SU-DHL-6 (cell line): ENCODE data around the gene MAT1A.
"Not testable (repeated sequence)": the region's sequence is repeated elsewhere in the genome, so short reads cannot be mapped to it uniquely, and the experiment has no call there.

Experiments
- H2AFZ ChIP-seq: fragments of 200-600 bp; sonication (generic); 2 replicates; pipeline ENCODE4 v1.6.1; 2014; ENCODE audit warnings: low read depth, mild to moderate bottlenecking, moderate library complexity, mixed read lengths, antibody characterized with exemption, low read length; ENCODE audit not compliant: severe bottlenecking
- H3F3A ChIP-seq: fragments of 200-600 bp; shearing (Covaris generic); 2 replicates; pipeline ENCODE4 v1.6.0; 2016; ENCODE audit warnings: antibody characterized with exemption, mild to moderate bottlenecking; ENCODE audit not compliant: insufficient read depth
- H3K27ac ChIP-seq: fragments of 200-600 bp; sonication (generic); 2 replicates; pipeline ENCODE4 v1.5.1; 2016; ENCODE audit warnings: low read depth, mild to moderate bottlenecking, low read length, moderate library complexity, mixed read lengths
- H3K27me3 ChIP-seq: fragments of 200-600 bp; sonication (generic), shearing (Covaris generic); 2 replicates; pipeline ENCODE4 v1.6.0; 2014; ENCODE audit warnings: mild to moderate bottlenecking, low read length
- H3K36me3 ChIP-seq: fragments of 200-600 bp; sonication (generic); 2 replicates; pipeline ENCODE4 v1.6.1; 2014; ENCODE audit warnings: mild to moderate bottlenecking, low read length, mixed read lengths
- H3K4me2 ChIP-seq: fragments of 300-600, 200-600 bp; shearing (Covaris generic), sonication (generic); 2 replicates; pipeline ENCODE4 v1.6.0; 2014; ENCODE audit warnings: low read length, low read depth, mild to moderate bottlenecking; ENCODE audit not compliant: poor library complexity, severe bottlenecking
- H3K4me3 ChIP-seq: fragments of 200-600 bp; sonication (generic); 2 replicates; pipeline ENCODE4 v1.5.1; 2014; ENCODE audit warnings: antibody characterized with exemption, low read length, mild to moderate bottlenecking, mixed read lengths; ENCODE audit not compliant: insufficient read depth, poor library complexity, severe bottlenecking
- H3K79me2 ChIP-seq: fragments of 200-600 bp; sonication (generic); 2 replicates; pipeline ENCODE4 v1.6.1; 2014; ENCODE audit warnings: mild to moderate bottlenecking, low read length, moderate library complexity; ENCODE audit not compliant: insufficient read depth
- H3K9ac ChIP-seq: fragments of 200-600 bp; sonication (generic); 2 replicates; pipeline ENCODE4 v1.7.0; 2014; ENCODE audit warnings: mild to moderate bottlenecking, low read length
- H3K9me2 ChIP-seq: fragments of 200-600 bp; sonication (generic); replicated peaks from 2 replicates; pipeline ENCODE4 v1.6.1; 2014; ENCODE audit warnings: low read length; ENCODE audit not compliant: insufficient read depth
- H3K9me3 ChIP-seq: fragments of 200-600 bp; sonication (generic); 2 replicates; pipeline ENCODE4 v1.6.1; 2014; ENCODE audit warnings: low read length, mixed read lengths; ENCODE audit not compliant: insufficient read depth
- H4K20me1 ChIP-seq: fragments of 200-600 bp; sonication (generic); 2 replicates; pipeline ENCODE4 v1.6.1; 2014; ENCODE audit warnings: low read depth, mild to moderate bottlenecking, antibody characterized with exemption, low read length, moderate library complexity, mixed read lengths
- EZH2phosphoT487 ChIP-seq: fragments of 200-600 bp; sonication (generic), shearing (Covaris generic); conservative IDR thresholded peaks from 2 replicates; pipeline ENCODE4 v1.6.1; 2018; ENCODE audit warnings: mild to moderate bottlenecking, antibody characterized with exemption, low read length, moderate library complexity, mixed read lengths
- TF ChIP-seq, protein P1 (sequence below): fragments of 200-600 bp; sonication (generic); IDR thresholded peaks from one replicate; pipeline ENCODE4 v1.5.1; 2017; ENCODE audit warnings: antibody characterized with exemption, mild to moderate bottlenecking, low read length, moderate library complexity; ENCODE audit not compliant: insufficient read depth, poor library complexity, severe bottlenecking

Gene MAT1A

DNA sequence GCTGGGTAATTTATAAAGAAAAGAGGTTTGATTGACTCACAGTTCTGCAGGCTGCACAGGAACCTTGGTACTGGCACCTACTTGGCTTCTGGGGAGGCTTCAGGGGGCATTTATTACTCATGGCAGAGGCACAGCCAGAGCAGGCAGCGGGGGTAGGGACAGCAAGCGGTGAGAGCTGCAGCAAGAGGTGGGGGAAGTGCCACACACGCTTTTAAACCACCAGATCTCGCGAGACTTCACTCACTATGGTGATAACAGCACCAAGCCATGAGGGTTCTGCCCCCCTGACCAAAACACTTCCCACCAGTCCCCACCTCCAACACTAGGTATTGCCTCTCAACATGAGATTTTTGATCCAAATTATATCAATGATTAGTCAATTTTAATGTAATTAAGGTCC, 24.1 kb upstream of the MAT1A start:
- Histone ChIP-seq H3K9me2 (no peaks in the 10 kb centered on the region), H3K9me3 (no peaks in the 10 kb centered on the region), H4K20me1 (no peaks in the 10 kb centered on the region), H3F3A (no peaks in the 10 kb centered on the region), H3K4me3 (no peak overlapping the region), H3K27me3 (no peaks in the 10 kb centered on the region), H3K79me2 (no peaks in the 10 kb centered on the region), H3K36me3 (no peaks in the 10 kb centered on the region), H3K9ac (no peak overlapping the region), H2AFZ (no peak overlapping the region), H3K4me2 (no peak overlapping the region), H3K27ac (no peak overlapping the region)
- no peak for TF ChIP-seq EZH2phosphoT487
- TF ChIP-seq, protein P1, sequence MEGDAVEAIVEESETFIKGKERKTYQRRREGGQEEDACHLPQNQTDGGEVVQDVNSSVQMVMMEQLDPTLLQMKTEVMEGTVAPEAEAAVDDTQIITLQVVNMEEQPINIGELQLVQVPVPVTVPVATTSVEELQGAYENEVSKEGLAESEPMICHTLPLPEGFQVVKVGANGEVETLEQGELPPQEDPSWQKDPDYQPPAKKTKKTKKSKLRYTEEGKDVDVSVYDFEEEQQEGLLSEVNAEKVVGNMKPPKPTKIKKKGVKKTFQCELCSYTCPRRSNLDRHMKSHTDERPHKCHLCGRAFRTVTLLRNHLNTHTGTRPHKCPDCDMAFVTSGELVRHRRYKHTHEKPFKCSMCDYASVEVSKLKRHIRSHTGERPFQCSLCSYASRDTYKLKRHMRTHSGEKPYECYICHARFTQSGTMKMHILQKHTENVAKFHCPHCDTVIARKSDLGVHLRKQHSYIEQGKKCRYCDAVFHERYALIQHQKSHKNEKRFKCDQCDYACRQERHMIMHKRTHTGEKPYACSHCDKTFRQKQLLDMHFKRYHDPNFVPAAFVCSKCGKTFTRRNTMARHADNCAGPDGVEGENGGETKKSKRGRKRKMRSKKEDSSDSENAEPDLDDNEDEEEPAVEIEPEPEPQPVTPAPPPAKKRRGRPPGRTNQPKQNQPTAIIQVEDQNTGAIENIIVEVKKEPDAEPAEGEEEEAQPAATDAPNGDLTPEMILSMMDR = no peak

DNA sequence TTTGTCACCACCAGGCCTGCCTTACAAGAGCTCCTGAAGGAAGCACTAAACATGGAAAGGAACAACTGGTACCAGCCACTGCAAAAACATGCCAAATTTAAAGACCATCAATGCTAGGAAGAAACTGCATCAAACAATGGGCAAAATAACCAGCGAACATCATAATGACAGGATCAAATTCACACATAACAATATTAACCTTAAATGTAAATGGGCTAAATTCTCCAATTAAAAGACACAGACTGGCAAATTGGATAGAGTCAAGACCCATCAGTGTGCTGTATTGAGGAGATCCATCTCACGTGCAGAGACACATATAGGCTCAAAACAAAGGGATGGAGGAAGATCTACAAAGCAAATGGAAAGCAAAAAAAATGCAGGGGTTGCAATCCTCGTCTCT, 16.5 kb upstream of the MAT1A start:
- H3K4me2 ChIP-seq, H3K79me2 ChIP-seq, H3K9me2 ChIP-seq, H3K27me3 ChIP-seq, H4K20me1 ChIP-seq, H3K4me3 ChIP-seq, H3F3A ChIP-seq, H3K27ac ChIP-seq, H3K36me3 ChIP-seq, H3K9ac ChIP-seq, H2AFZ ChIP-seq, H3K9me3 ChIP-seq: not testable (repeated sequence)

DNA sequence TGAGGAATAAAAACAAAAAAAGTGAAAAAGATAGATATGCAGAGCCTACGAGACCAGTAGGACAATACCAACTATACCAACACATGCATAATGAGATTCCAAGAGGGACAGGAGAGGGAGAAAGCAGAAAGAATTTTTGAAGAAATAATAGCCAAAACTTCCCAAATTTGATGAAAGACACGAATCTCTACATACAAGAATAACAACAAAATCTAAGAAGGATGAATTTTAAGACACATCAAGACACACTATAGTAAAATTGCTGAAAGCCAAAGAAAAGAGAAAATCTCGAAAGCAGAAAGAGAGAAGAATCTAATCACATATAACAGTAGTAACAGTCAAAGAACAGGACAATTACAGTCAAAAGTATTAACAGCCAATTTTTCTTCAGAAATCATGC, 7.5 kb upstream of the MAT1A start:
- H4K20me1 ChIP-seq = no peaks in the 10 kb centered on the region
- H3K4me3 ChIP-seq = no peak overlapping the region
- H3K27me3 ChIP-seq = no peaks in the 10 kb centered on the region
- no peak overlapping the region for H3K9ac ChIP-seq
- H3K36me3 ChIP-seq = no peaks in the 10 kb centered on the region
- no peaks in the 10 kb centered on the region for H3F3A ChIP-seq
- TF ChIP-seq, protein P1 = no peak
- TF ChIP-seq EZH2phosphoT487 = no peak
- H3K9me2 ChIP-seq = no peaks in the 10 kb centered on the region
- H3K79me2 ChIP-seq = no peaks in the 10 kb centered on the region
- H3K27ac ChIP-seq = no peak overlapping the region
- no peak overlapping the region for H2AFZ ChIP-seq
- H3K9me3 ChIP-seq = no peaks in the 10 kb centered on the region
- H3K4me2 ChIP-seq = no peak overlapping the region

DNA sequence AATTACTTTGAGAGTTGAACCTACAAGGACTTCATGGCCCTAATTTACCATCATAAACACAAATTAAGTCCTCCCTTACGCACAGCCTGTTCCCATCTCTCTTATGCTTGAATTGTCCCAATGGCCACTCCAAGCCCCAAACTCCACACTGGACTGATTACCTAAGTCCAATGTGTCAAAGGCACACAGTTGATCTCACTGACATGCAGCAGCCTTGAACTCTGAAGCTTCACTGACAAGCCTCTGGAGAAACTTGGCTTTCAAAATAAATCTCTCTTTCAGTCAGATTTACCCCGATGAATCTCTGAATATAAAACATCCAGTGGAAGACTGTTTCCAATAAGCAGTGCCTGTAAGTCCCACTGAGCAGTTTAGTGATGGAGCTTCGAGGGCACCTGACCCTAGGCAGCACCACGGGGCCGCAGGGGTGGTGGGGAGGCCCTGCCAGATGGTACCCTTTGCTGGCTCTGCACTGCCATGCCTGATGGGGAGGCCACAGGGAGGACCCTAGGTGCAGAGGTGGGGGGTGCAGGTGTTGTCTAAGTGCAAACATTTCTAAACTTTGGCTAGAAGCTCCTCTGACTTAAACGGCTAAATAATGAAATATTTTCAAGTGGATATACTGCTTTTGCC, 3.3 kb upstream of the MAT1A start:
- Histone ChIP-seq H3K4me3 (no peak overlapping the region), H3K79me2 (no peaks in the 10 kb centered on the region), H3K27me3 (no peaks in the 10 kb centered on the region), H3K4me2 (no peak overlapping the region), H4K20me1 (no peaks in the 10 kb centered on the region), H3K36me3 (no peaks in the 10 kb centered on the region), H2AFZ (no peak overlapping the region), H3K9me3 (no peaks in the 10 kb centered on the region), H3K9me2 (no peaks in the 10 kb centered on the region), H3K9ac (no peak overlapping the region), H3K27ac (no peak overlapping the region), H3F3A (no peaks in the 10 kb centered on the region)
- TF ChIP-seq, protein P1 = no peak
- no peak for TF ChIP-seq EZH2phosphoT487
